HG03520 (cell line): ENCODE data around the gene BRAP.
A peak's percentile ranks its signal among the peaks of the same experiment; 100 is the strongest.
"Not testable (repeated sequence)": the region's sequence is repeated elsewhere in the genome, so short reads cannot be mapped to it uniquely, and the experiment has no call there.

Experiments used
- ATAC-seq: cut with Tn5 transposase; IDR thresholded peaks from one replicate; pipeline ENCODE4 v1.9.1; 2021; ENCODE audit warnings: mild to moderate bottlenecking, moderate library complexity; ENCODE audit not compliant: unreplicated experiment

Gene BRAP

DNA sequence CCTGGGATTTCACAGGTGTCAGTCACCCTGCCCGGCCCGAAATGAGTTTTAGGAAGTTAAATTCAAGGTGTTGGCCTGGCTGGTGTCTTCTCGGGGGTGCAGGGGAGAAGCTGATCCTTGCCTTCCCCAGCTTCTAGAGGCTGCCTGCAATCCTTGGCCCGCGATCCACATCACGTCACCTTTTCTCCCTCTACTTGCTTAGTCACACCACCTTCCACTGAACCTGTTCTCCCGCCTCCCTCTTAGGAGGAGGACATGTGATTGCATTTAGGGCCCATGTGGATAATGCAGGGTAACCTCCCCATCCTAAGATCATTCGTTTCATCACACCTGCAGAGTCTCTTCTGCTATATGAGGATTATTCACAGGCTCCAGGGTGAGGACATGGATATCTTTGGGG lies 61.2 kb downstream of the BRAP start:
- ATAC-seq, result no peak

DNA sequence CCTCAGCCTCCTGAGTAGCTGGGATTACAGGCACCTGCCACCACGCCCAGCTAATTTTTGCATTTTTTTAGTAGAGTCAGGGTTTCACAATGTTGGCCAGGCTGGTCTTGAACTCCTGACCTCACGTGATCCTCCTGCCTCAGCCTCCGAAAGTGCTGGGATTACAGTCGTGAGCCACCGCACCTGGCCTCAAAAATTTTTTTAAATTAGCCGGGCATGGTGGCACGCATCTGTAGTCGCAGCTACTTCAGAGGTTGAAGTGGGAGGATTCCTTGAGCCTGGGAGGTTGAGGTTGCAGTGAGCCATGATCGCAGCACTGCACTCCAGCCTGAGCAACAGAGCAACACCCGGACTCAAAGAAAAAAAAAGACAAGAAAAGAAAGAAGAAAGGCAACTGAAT lies 67.9 kb downstream of the BRAP start:
- not testable (repeated sequence) for ATAC-seq

DNA sequence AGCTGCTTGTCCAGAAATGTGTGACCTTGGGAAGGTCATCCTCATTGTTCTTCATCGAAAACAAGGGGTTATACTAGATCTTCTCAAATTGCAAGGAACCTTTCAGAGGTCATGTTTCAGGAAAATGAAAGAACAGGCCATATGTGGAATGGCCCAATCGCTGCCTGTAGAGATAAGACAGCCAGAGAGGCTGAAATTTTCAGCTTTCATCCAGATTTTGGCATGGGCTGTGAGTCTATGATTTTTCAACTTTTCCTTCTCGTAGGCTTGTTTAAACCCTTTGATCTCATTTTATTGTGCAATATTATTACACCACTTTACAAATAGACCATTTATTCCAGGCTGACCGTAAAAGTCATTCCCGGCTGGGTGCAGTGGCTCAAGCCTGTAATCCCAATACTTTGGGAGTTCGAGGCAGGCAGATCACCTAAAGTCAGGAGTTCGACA lies 69.6 kb downstream of the BRAP start:
- ATAC-seq, result no peak

DNA sequence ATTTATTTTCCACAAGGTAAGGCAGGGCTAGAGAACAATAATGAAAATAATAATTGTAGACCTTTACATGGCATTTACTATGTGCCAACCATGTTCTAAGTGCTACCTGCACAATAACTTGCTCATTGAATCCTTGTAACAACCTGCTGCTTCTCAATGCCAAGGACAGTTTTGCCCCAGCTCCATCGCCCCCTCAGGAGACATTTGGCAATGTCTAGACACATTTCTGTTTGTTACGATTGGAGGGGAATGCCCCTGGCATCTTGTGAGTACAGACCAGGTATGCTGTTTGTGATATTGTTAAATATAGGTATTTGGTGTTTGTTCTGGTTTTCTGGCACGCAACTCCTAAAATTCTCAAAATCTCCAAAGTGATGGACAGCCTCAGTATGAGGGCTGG lies 78.5 kb downstream of the BRAP start:
- no peak for ATAC-seq

DNA sequence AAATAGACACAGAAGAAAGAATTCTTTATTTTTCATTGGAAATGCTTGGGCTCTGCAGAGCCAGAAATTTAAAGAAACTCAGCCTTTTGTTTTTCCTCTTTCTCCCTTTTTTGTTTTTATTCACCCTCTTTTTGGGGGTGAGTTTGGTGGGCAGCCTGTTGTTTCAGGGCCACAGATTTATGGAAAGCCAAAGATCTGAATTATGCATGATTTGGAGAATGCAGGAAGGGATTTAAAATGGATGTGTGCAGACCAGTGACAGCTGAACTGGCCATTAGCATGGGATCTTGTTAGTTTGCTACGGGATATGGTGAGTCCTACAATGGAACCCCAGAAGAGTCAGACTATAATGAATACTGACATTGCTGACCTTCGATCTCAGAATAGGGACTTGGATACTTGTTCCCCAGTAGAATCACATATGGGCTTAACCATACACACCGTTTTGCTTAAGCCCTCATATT lies 79.0 kb downstream of the BRAP start:
- ATAC-seq, result no peak

DNA sequence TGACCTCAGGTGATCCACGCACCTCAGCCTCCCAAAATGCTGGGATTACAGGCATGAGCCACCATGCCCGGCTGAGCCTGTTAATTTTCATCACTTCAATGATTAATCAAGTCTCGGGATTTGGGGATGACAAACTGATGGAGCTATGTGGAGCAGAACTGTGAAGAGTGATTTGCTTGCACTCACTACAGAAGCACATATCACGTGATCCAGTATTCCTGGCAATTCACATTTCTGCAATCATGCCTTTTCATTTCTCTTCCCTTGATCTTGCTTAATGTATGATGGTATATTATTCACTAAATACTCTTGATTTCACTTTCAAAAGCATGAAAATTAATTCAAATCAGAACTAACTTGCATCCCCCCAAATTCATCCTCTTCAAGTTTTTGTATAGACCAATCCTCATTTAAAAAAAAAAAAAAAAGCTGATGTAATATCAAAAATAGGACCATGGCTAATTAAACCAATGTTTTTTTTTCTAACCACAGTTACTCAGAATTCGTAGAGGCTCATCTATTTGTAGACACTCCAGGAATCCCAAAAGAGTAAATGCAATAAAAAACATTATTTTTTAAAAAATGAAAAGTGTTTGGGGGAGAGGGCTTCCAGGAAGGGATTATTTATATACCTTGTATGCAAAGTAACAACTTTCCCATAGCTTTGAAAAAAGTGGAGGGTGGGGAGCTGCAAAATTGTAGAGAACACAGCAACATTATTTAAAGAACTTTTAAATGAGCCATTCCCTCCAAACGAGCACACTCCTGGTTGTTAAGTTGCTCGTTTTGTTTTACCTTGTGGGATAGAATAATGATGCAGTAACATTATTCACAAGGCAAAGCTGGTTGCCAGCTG lies 79.6 kb downstream of the BRAP start:
- no peak for ATAC-seq

DNA sequence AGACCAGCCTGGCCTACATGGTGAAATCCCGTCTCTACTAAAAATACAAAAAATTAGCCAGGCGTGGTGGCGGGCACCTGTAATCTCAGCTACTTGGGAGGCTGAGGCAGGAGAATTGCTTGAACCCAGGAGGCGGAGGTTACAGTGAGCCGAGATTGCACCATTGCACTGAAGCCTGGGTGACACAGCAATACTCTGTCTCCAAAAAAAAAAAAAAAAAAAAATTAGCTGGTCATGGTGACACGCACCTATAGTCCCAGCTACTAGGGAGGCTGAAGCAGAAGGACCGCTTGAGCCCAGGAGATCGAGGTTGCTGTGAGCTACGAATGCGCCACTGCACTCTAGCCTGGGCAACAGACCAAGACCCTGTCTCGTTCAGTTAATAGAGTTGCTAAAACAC lies 82.9 kb downstream of the BRAP start:
- ATAC-seq, result not testable (repeated sequence)

DNA sequence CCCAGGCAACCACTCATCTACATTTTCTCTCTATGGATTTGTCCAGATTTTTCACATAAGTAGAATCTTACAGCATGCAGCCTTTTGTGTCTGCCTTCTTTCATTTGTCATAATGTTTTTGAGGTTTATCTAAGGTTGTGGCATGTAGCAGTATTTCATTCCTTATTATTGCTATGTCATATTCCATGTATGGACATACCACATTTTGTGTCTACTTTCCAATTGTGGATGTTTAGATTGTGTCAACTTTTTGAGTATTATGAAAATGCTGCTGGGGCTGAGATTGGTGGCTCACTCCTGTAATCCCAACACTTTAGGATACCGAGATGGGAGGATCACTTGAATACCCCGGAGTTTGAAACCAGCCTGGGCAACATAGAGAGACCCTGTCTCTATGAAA lies 83.4 kb downstream of the BRAP start:
- no peak for ATAC-seq

DNA sequence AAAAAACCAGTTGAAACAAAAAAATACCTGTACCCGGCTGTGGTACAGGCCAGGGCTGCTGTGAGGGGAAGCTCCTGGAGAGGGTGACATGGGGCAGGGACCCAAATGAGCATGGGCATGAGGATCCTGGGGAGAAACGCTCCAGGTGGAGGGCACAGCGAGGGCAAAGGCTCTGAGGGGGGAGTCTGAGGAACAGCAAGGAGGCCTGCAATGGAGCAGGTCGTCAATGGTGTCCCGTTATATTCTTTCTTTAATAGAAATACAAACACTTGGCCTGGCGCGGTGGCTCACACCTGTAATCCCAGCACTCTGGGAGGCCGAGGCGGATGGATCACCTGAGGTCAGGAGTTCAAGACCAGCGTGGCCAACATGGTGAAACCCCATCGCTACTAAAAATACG lies 84.8 kb downstream of the BRAP start:
- ATAC-seq, result not testable (repeated sequence)

DNA sequence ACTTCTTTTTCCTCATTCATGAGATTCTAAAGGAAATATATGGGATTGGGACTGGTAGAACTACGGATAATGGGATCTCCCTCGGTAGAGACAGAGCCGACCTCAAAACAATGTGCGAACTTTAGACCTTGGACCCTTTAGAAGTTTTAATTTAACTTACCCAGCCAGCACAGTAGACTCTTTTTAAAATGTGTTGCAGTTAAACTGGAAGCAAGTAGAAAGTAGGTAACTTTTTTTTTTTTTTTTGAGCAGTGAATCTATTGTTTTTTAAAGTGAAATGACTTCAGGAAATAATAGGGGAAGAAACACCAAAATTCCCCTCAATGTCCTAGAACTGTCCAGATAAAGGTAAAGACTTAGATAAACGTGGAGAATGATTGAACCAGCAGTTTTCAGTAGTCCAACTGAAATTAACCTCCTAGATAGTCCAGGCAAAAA lies 85.5 kb downstream of the BRAP start:
- ATAC-seq, result no peak

DNA sequence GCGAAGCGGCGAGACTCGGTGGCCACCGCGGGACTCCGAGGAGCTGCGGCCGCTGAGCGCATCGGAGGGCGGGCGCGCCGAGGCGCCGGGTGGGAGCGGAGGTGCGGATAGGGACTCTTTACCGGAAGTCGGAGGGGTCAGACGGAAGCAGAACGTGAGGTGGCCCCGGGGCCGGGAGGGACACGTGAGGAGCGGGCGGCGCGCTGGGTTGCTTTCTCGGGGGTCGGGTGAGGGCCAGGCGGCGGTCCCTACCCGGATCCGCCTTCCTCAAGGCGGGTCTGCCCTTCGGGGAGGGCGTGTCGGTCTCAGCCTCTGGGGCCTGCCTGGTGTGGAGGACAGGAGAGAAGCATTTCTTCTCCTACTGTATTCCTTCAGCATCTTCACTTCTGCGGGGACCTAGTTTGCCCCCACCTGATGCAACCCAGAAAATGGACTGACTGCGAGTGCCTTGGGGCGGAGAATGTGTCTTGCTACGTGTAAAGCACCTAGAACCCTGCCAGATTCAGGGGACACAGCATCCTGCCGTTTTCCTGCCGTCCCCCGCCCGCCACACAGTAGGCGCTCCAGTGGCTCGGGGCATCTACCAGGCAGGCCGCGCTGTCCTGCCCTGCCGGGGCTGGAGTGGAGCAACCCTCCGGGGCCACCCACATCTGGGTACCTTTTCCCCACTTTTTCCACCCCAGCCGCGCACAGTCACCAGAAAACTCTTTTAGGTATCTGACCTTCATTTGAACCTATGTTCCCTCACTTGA lies 86.1 kb downstream of the BRAP start:
- ATAC-seq, result peak; percentile 53

DNA sequence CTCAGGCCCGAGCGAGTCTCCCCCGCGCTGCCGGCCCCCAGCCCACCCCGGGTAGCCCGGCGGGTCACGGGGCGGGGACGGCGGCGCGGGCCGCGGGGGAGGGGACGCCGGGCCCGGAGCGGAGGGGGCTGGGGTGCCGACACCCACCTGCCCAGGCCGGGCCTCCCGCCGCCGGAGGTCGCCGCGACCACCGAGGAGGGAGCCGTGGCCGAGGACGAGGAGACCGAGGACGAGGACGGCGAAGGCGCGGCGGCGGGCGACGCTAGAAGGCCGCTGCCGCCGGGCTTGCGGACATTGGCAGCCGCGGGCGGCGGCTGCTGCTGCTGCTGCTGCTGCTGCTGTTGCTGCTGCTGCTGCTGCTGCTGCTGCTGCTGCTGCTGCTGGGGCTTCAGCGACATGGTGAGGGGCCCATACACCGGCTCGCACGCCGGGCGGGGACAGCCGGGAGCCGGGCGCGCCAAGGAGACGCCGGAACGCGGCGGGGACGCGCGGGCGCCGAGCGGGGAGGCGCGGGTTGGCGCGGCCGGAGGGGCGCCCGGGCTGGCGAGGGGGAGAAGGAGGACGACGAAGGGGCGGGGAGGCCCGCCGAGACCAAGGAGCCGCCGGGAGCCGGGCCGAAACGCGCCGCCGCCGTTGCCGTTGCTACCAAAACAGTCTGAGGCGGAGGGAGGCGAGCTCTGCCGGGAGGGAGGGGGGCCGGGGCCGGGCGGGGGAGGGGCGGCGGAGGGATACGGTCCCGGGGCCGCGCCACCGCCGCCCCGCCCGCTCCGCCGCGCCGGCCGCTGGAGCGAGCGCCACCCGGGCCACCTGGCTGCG lies 86.9 kb downstream of the BRAP start, which contains the start of gene ATXN2:
TSS of gene ATXN2 (minus strand) at position 679 of the 816 bp plus-strand sequence. CDS start at position 398, 281 bp downstream.
- peak; percentile 39 for ATAC-seq

DNA sequence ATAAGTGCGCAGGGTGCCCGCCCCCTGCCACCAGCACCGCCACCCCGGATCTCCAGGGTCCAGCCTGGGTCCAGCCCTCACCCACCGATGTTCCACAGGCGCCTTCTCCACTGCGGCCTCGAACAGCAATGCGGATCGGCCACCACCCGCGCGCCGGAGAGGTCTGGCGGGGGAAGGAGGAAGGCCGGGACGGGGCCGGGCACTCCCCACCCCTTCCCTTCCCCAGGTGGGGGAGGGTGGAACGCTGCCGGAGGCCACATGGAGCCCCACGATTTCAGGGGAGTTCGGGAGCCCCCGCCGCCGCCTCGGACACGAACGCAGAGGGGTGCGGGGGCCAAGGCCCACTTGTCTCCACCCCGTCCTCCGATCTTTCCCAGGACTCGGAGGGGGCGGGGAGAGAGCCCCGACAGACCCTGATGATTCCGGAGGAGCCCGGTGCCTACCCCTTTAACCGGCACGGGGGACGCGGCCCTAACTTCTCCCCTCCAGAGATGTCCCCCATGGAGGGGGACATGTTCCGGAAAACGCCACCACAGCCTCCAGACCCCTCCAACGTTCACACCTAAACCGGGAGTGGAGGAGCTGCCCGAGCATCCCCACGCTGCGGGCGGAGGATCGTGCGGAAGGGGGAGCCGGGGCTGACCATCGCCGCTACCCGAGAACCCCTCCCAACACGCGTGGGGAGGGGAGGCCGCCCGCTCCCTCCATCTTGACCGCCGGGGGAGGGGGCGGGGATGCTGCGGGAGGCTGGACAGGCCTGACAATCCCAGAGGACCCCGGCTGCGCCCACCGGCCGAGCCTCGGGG lies 87.7 kb downstream of the BRAP start:
- ATAC-seq, result peak; percentile 15

DNA sequence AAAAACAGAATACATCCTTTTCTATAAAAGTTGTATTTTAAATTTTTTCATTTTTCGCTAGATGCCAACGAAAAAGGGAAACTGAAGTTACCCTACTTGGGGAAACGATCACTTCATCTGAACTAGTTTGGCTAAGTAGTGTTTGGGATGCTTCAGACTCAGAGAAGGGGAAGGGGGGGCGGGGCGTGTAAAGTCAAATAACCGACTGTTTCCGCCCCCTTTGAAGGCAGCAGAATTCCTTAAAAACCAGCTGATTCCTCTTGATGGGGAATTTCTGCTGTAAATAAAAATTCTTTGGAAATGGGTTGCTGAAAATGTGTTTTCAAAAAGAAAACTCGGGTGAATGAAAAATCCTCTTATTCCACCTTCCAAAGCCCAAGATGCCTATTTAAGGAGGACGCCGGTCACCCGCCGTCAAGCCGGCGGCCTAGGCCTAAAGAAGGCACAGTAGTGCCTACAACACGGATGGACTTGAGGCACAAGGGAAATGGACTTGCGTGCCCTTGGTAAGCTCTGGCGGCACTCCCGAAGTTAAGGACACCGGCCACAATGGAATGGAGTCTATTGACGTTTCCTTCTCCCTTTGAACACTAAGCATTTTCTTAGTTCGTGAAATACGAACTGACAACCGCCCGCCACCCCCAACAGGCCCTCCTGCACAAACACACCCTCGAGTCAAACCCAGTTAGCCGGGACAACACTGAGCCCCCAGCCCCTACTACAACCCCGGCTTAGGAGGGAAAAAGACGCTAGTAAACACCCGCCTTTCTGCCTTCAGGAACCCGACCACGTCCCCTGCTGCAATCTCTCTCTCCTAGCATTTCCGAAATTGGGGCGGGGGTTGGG lies 88.5 kb downstream of the BRAP start:
- ATAC-seq, result no peak

DNA sequence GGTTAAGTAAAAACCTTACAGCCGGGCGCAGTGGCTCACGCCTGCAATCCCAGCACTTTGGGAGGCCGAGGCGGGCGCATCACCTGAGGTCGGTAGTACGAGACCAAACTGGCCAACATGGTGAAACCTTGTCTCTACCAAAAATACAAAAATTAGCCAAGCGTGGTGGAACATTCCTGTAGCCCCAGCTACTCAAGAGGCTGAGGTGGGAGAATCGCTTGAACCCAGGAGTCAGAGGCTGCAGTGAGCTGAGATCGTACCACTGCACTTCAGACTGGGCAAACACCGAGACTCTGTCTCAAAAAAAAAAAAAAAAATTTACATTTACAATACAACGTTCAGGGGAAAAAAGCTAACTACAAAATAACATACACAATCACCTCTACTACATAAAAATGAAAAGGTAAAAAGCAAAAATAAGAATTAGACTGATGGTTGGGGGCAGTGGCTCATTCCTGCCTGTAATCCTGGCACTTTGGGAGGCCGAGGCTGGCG lies 90.4 kb downstream of the BRAP start:
- not testable (repeated sequence) for ATAC-seq
